Lung (tissue), 12 donors: ENCODE results near the gene ERGIC1. TPM values are rescaled to one million over a fixed set of nuclear protein-coding genes. Genes with fewer than 3 reads are reported as not detected.
A peak's percentile ranks its signal among the peaks of the same experiment; 100 is the strongest.

ENCODE experiments used
- ATAC-seq: fragments of 200-7000 bp; cut with Tn5 transposase; one replicate; pipeline ENCODE4 v1.9.1; 2020; ENCODE audit warnings: moderate number of reproducible peaks; ENCODE audit not compliant: insufficient read depth, low FRiP score
- DNase-seq, 3 donors: peaks; one replicate each; pipeline ENCODE4 v3.0.0-alpha.2; 2013 to 2017
- H3K27ac ChIP-seq, 2 donors: one replicate each; pipeline ENCODE4 v1.5.1; 2013; ENCODE audit warnings: mild to moderate bottlenecking in 2 of 2, moderate library complexity in 2 of 2, control low read depth in 1 of 2, inconsistent platforms in 1 of 2, low read depth in 1 of 2, low read length in 1 of 2
- H3K27me3 ChIP-seq, 3 donors: one replicate each; pipeline ENCODE4 v1.5.1; 2013; ENCODE audit warnings: low read length in 2 of 3; ENCODE audit not compliant: control insufficient read depth in 3 of 3, insufficient read depth in 3 of 3
- H3K36me3 ChIP-seq, 4 donors: one replicate each; pipeline ENCODE4 v1.5.1; 2013; ENCODE audit warnings: low read length in 4 of 4, mild to moderate bottlenecking in 1 of 4, moderate library complexity in 1 of 4; ENCODE audit not compliant: control insufficient read depth in 4 of 4, insufficient read depth in 4 of 4
- H3K4me1 ChIP-seq, 5 donors: one replicate each; pipeline ENCODE4 v1.5.1; 2013; ENCODE audit warnings: low read length in 5 of 5, mild to moderate bottlenecking in 2 of 5, moderate library complexity in 1 of 5; ENCODE audit not compliant: control insufficient read depth in 5 of 5, insufficient read depth in 5 of 5
- H3K4me3 ChIP-seq: one replicate; pipeline ENCODE4 v1.5.1; 2013; ENCODE audit warnings: mild to moderate bottlenecking, control low read depth, moderate library complexity
- H3K9ac ChIP-seq, 2 donors: one replicate each; pipeline ENCODE4 v1.5.1; 2013; ENCODE audit warnings: low read length in 2 of 2, control low read depth in 1 of 2; ENCODE audit not compliant: insufficient read depth in 1 of 2
- H3K9me3 ChIP-seq, 4 donors: one replicate each; pipeline ENCODE4 v1.5.1; 2013; ENCODE audit warnings: low read length in 3 of 4, mild to moderate bottlenecking in 1 of 4, moderate library complexity in 1 of 4; ENCODE audit not compliant: control insufficient read depth in 4 of 4, insufficient read depth in 3 of 4
- CTCF ChIP-seq: IDR thresholded peaks from 2 replicates; pipeline ENCODE4 v1.5.1; 2012; ENCODE audit warnings: mild to moderate bottlenecking; ENCODE audit errors: control extremely low read depth, extremely low read depth
- WGBS, 2 donors: extraction: QIAGEN DNeasy Blood & Tissue Kit; methylation state at CpG; one replicate each; pipeline ENCODE4 v1.1.7; 2013; 5-methylcytosine and 5-hydroxymethylcytosine counted together
- polyA plus RNA-seq, 2 donors: library from polyadenylated mRNA; stranded (reverse); fragments of 200-250 nt; gene quantifications; one replicate each; pipeline ENCODE4 v1.2.1, GENCODE V29; 2013
- total RNA-seq, 2 donors: library from RNA; depleted of rRNA in 1 of 2; stranded (reverse); fragments of >200 nt in 1 of 2; gene quantifications; one replicate each; pipeline ENCODE4 v1.2.1, GENCODE V29; 2014 to 2021
- donor health status: control.
- donor health status: control.
- donor health status: Bipolar disorder and iron deficiency.
- donor health status: healthy.
- donor health status: DM: yes; HTN: yes; CAD: no.

ERGIC1 gene
- total and polyA plus RNA-seq, 4 donors = 62.2 to 215 (median 163) TPM

- H3K4me1 ChIP-seq = peaks cover 0 to 2% (median 0%) of the 10 kb centered on the region in 5 donors
- no peak overlapping the region for H3K9ac ChIP-seq
- 84 to 89% methylated on average over 11 of the region's 11 CpGs for WGBS, 2 donors
- peak overlapping the region in 1 of 2 donors; percentile 17 for H3K27ac ChIP-seq
- H3K4me3 ChIP-seq = no peak overlapping the region
- H3K9me3 ChIP-seq = no peaks in the 10 kb centered on the region
- no peak for TF ChIP-seq CTCF
- H3K27me3 ChIP-seq = no peaks in the 10 kb centered on the region
- ATAC-seq (no peak), DNase-seq (no peak)
- H3K36me3 ChIP-seq = peaks cover 0 to 26% (median 19%) of the 10 kb centered on the region in 4 donors
Observed at GRCh38 chr5:172913117-172913850, 79.2 kb downstream of the ERGIC1 start.

GRCh38 chr5:172915514-172915913, 81.5 kb downstream of the ERGIC1 start:
- 95 to 96% methylated on average over 10 of the region's 10 CpGs for WGBS, 2 donors
- ATAC-seq (no peak), DNase-seq (no peak)
- H3K27ac ChIP-seq = no peak overlapping the region
- no peak overlapping the region for H3K9ac ChIP-seq
- peaks cover 0 to 8% (median 4%) of the 10 kb centered on the region in 5 donors for H3K4me1 ChIP-seq
- H3K27me3 ChIP-seq = no peaks in the 10 kb centered on the region
- no peak for TF ChIP-seq CTCF
- H3K36me3 ChIP-seq = peaks cover 0 to 37% (median 22%) of the 10 kb centered on the region in 4 donors
- H3K9me3 ChIP-seq = no peaks in the 10 kb centered on the region
- no peak overlapping the region for H3K4me3 ChIP-seq

GRCh38 chr5:172918421-172919371, 84.6 kb downstream of the ERGIC1 start:
- no peaks in the 10 kb centered on the region for H3K27me3 ChIP-seq
- H3K4me3 ChIP-seq = no peak overlapping the region
- no peak for ATAC-seq
- no peak for TF ChIP-seq CTCF
- H3K36me3 ChIP-seq = peaks cover 0 to 39% (median 21%) of the 10 kb centered on the region in 4 donors
- peaks cover 0 to 8% (median 3%) of the 10 kb centered on the region in 5 donors for H3K4me1 ChIP-seq
- no peak overlapping the region for H3K27ac ChIP-seq
- WGBS, 2 donors = 55 to 60% methylated on average over 28 of the region's 28 CpGs
- no peaks in the 10 kb centered on the region for H3K9me3 ChIP-seq
- no peak for DNase-seq
- no peak overlapping the region for H3K9ac ChIP-seq
